Colonic mucosa (tissue), 4 donors: ENCODE data around the gene UBL4A. TPM values are rescaled to one million over a fixed set of nuclear protein-coding genes. Genes with fewer than 3 reads are reported as not detected.

ENCODE experiments used
- DNase-seq: peaks from one replicate; pipeline ENCODE4 v3.0.0-alpha.2; 2020
- H3K27ac ChIP-seq: fragments of 200-600 bp; one replicate; pipeline ENCODE4 v1.8.0; 2021
- H3K27me3 ChIP-seq: fragments of 200-600 bp; one replicate; pipeline ENCODE4 v1.8.0; 2021
- H3K36me3 ChIP-seq: fragments of 200-600 bp; one replicate; pipeline ENCODE4 v1.8.0; 2021
- H3K4me1 ChIP-seq: fragments of 200-600 bp; one replicate; pipeline ENCODE4 v1.8.0; 2021; ENCODE audit warnings: mild to moderate bottlenecking
- H3K4me3 ChIP-seq: fragments of 200-600 bp; one replicate; pipeline ENCODE4 v1.8.0; 2021
- H3K9ac ChIP-seq, 2 donors: one replicate each; pipeline ENCODE4 v1.7.0; 2013; ENCODE audit warnings: control low read depth in 2 of 2, low read depth in 2 of 2, low read length in 2 of 2
- H3K9me3 ChIP-seq: fragments of 200-600 bp; one replicate; pipeline ENCODE4 v1.8.0; 2021
- intact Hi-C: fragments of 100-400 bp; cut with DNase I; formaldehyde crosslinking; loops from one replicate; pipeline ENCODE4 v1.14.1; 2022
- total RNA-seq, 2 donors: library from RNA; stranded (reverse); fragmentation: NEBNext Ultra II Directional in 1 of 2; extraction: Animal tissue kit (Norgen Biotek cat#: 25700) in 1 of 2; gene quantifications; one replicate each; pipeline ENCODE4 v1.2.1, GENCODE V29; 2021
- TF ChIP-seq, protein P1 (sequence below): fragments of 200-600 bp; IDR thresholded peaks from one replicate; pipeline ENCODE4 v1.8.0; 2022; ENCODE audit warnings: antibody characterized with exemption, mild to moderate bottlenecking
- donor health status: healthy.
- donor health status: DM: no; HTN: no; CAD: no.
- donor health status: DM: no; HTN: no; CAD: no.

The UBL4A gene
- total RNA-seq, 2 donors from 2014 or later: 24.7 to 40.9 TPM

DNA sequence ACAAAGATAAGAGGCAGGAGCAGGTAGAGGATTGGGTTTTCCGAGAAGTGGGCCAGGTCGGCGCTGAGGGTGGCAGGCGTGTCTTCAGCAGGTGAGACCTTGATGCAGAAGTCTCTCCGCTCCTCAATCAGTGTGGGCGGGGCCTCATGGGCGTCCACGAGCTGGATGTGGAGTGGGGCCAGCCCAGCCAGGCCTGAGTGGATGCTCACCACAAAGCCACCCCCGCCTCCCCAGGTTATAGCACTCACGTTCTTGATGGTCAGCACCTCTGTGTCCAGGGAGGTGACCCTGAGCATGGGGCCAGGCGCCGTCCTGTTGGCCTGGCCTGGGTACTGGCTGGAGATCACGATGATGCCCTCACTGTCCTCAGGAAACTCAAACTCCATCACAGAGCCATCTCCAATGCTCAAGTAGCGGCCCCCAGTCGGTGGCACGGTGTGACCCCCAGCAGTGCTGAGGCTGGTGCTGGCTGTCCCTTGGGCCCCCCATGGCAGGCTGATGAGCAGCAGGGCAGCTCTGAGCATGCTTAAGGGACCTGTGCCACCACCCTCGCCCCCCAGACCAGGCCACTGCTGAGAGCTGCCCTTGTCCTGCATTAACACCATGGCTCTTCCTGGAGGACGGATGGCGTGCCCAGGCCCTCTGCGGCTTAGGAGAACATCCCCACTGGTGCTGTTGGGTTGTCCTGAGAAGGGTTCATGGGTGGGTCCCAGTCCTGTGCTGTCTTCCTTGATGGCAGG, 2.1 kb upstream of the UBL4A start:
- intact Hi-C loops: no loop called here
- Histone ChIP-seq H3K9ac (no peak overlapping the region), H3K36me3 (no peaks in the 10 kb centered on the region), H3K27me3 (no peaks in the 10 kb centered on the region), H3K27ac (no peak overlapping the region), H3K4me1 (no peaks in the 10 kb centered on the region), H3K4me3 (no peak overlapping the region), H3K9me3 (no peaks in the 10 kb centered on the region)
- TF ChIP-seq, protein P1, sequence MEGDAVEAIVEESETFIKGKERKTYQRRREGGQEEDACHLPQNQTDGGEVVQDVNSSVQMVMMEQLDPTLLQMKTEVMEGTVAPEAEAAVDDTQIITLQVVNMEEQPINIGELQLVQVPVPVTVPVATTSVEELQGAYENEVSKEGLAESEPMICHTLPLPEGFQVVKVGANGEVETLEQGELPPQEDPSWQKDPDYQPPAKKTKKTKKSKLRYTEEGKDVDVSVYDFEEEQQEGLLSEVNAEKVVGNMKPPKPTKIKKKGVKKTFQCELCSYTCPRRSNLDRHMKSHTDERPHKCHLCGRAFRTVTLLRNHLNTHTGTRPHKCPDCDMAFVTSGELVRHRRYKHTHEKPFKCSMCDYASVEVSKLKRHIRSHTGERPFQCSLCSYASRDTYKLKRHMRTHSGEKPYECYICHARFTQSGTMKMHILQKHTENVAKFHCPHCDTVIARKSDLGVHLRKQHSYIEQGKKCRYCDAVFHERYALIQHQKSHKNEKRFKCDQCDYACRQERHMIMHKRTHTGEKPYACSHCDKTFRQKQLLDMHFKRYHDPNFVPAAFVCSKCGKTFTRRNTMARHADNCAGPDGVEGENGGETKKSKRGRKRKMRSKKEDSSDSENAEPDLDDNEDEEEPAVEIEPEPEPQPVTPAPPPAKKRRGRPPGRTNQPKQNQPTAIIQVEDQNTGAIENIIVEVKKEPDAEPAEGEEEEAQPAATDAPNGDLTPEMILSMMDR: no peak
- peak; percentile 19 for DNase-seq

DNA sequence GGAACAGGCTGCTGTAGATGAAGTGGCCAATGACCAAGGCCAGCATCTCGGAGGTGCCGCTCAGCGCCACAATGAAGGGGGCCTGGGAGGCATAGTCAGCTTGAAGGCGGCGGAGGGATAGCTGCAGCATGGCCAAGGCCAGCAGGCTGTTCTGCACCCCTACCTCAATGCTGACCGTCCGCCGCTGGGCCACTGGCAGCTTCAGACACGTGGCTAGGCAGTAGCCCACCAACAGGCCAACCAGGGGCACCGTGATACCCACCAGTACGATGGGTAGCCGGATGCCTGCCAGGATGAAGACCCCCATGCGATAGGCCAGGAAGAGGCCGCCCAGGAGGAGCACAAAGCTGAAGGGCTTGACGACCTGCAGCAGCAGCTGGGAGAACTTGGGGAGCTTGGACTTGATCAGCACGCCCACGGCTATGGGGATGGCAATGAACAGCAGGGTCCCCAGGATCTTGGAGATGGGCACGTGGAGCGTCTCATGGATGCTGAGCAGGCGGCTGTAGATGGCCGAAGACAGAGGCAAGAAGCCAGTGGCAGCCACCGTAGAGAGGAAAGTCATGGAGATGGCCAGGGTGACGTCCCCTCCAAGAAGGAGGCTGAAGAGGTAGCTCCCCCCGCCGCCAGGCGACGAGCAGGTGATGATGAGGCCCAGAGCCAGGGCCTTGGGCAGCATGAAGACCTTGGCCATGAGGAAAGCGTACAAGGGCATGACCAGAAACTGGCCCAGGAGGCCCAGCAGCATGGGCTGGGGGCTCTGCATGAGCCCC, 1.3 kb upstream of the UBL4A start:
- Histone ChIP-seq H3K36me3 (no peaks in the 10 kb centered on the region), H3K4me3 (no peak overlapping the region), H3K9ac (no peak overlapping the region), H3K27ac (peak overlapping the region; percentile 65), H3K9me3 (no peaks in the 10 kb centered on the region), H3K27me3 (no peaks in the 10 kb centered on the region), H3K4me1 (no peaks in the 10 kb centered on the region)
- DNase-seq: peak; percentile 16
- TF ChIP-seq, protein P1: no peak
- intact Hi-C loops: no loop called here

DNA sequence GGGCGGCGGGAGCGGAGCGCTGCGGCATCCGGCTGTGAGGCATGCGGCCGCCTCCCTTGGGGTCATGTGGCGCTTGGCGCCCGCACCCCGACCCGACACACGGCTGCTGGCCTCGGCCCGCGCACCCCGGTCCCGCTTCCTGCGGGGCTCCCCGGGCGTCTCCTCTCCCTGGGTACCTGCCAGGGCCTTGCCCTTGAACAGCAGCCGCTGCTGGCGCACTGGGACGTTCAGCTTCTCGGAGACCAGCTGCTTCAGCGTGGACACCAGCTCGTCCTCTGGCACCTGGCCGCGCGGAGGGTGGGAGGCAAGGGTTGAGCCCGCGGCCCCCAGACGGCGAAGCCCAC, 391 bp downstream of the UBL4A start:
- no peaks in the 10 kb centered on the region for H3K9me3 ChIP-seq
- H3K36me3 ChIP-seq: no peaks in the 10 kb centered on the region
- H3K4me1 ChIP-seq: no peaks in the 10 kb centered on the region
- no peaks in the 10 kb centered on the region for H3K27me3 ChIP-seq
- peak; percentile 33 for DNase-seq
- intact Hi-C loops: no loop called here
- H3K9ac ChIP-seq: peak overlapping the region; percentile 57 to 79
- H3K27ac ChIP-seq: peak overlapping the region; percentile 65
- H3K4me3 ChIP-seq: peak overlapping the region; percentile 65
- TF ChIP-seq, protein P1: no peak

DNA sequence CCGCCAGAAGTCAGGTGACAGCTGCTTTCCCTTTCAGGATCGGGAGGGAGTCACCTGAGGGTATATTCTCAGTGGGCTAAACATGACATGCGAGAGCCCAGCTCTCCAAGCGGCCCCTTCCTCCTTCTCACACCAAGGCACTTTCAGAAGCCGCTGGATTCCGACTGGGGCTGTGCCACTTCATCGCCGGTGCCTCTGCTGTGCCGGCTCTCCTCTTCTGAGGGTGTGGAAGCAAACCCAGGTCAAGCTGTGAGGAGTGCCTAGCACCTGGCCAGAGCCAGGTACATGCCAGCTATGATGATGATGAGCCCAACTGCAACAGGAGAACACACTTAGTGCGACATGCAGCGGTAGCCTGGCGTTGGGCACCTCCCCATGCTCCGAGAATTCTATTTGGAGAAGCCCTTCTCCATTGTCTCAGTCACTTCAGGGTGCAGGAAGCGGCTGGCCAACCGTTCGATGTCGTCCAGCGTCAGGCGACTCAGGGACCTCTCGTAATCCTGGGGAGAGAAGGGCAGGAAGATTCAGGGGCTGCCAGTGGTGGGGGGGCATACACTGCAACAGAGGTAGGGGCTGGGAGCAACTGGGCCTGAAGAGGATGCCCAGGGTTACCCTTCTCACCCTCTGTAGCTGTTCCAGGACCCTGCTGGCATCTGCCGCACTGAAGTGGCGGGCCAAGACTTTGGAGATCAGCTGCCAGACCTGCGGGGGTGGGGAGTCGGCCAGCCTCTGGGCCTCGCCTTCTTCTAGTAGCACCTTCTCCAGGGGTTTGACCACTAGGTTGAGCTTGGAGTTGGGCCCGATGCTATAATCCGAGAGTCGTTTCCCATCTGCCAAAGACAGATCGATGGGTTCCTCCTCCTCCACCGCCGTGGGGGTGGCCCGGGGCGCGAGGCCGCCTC, 1.0 kb downstream of the UBL4A start:
- peak; percentile 16 for DNase-seq
- Histone ChIP-seq H3K9ac (peak overlapping the region; percentile 57 to 79), H3K27ac (peak overlapping the region; percentile 65), H3K36me3 (no peaks in the 10 kb centered on the region), H3K27me3 (no peaks in the 10 kb centered on the region), H3K4me3 (peak overlapping the region; percentile 65), H3K4me1 (no peaks in the 10 kb centered on the region), H3K9me3 (no peaks in the 10 kb centered on the region)
- intact Hi-C loops: no loop called here
- TF ChIP-seq, protein P1: no peak
